ENCODE data around the gene CAPN3.

The CAPN3 gene

GRCh38 chr15:42352401-42352800 is 6.9 kb upstream of the CAPN3 start:
- Histone ChIP-seq H3K9me3 (ENCODE audit: severe bottlenecking) (no peaks in the 10 kb centered on the region), H3K27me3 (ENCODE audit: insufficient read depth, low read depth, severe bottlenecking) (no peaks in the 10 kb centered on the region), H3K36me3 (no peaks in the 10 kb centered on the region), H3K4me3 (ENCODE audit: low read depth, low read length) (no peak overlapping the region), H3K27ac (no peak overlapping the region)
- TF ChIP-seq, protein P1, sequence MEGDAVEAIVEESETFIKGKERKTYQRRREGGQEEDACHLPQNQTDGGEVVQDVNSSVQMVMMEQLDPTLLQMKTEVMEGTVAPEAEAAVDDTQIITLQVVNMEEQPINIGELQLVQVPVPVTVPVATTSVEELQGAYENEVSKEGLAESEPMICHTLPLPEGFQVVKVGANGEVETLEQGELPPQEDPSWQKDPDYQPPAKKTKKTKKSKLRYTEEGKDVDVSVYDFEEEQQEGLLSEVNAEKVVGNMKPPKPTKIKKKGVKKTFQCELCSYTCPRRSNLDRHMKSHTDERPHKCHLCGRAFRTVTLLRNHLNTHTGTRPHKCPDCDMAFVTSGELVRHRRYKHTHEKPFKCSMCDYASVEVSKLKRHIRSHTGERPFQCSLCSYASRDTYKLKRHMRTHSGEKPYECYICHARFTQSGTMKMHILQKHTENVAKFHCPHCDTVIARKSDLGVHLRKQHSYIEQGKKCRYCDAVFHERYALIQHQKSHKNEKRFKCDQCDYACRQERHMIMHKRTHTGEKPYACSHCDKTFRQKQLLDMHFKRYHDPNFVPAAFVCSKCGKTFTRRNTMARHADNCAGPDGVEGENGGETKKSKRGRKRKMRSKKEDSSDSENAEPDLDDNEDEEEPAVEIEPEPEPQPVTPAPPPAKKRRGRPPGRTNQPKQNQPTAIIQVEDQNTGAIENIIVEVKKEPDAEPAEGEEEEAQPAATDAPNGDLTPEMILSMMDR (IDR thresholded peaks at IDR 0.05; ENCODE audit: low read depth, low read length) = no peak
- DNase-seq = no peak

- no peak overlapping the region for H3K4me3 ChIP-seq (ENCODE audit: low read depth, low read length)
- no peaks in the 10 kb centered on the region for H3K36me3 ChIP-seq
- TF ChIP-seq, protein P1 (IDR thresholded peaks at IDR 0.05; ENCODE audit: low read depth, low read length) = no peak
- H3K27me3 ChIP-seq (ENCODE audit: insufficient read depth, low read depth, severe bottlenecking) = no peaks in the 10 kb centered on the region
- H3K27ac ChIP-seq = no peak overlapping the region
- H3K9me3 ChIP-seq (ENCODE audit: severe bottlenecking) = no peaks in the 10 kb centered on the region
- DNase-seq = no peak
Measured at GRCh38 chr15:42353061-42353460, 6.2 kb upstream of the CAPN3 start.

- no peak overlapping the region for H3K4me3 ChIP-seq (ENCODE audit: low read depth, low read length)
- H3K36me3 ChIP-seq = no peaks in the 10 kb centered on the region
- TF ChIP-seq, protein P1 (IDR thresholded peaks at IDR 0.05; ENCODE audit: low read depth, low read length) = no peak
- no peak for DNase-seq
- H3K27me3 ChIP-seq (ENCODE audit: insufficient read depth, low read depth, severe bottlenecking) = no peaks in the 10 kb centered on the region
- H3K27ac ChIP-seq = no peak overlapping the region
- no peaks in the 10 kb centered on the region for H3K9me3 ChIP-seq (ENCODE audit: severe bottlenecking)
Measured at GRCh38 chr15:42354824-42355223, 4.5 kb upstream of the CAPN3 start.

DNA sequence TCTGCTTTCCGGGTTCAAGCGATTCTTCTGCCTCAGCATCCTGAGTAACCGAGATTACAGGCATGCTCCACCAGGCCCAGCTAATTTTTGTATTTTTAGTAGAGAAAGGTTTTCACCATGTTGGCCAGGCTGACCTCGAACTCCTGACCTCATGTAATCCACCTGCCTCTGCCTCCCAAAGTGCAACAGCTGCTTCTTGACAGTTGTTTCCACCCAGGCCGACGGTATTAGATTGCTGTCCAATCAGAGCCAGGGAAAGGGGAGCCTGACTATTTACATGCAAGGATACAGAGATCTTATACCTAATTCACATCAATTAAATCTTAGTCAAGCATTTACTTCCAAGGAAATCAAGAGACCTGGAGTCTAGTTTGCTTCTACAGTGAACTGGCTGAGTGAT is 4.0 kb upstream of the CAPN3 start:
- no peaks in the 10 kb centered on the region for H3K27me3 ChIP-seq (ENCODE audit: insufficient read depth, low read depth, severe bottlenecking)
- no peaks in the 10 kb centered on the region for H3K9me3 ChIP-seq (ENCODE audit: severe bottlenecking)
- no peak for DNase-seq
- H3K4me3 ChIP-seq (ENCODE audit: low read depth, low read length) = no peak overlapping the region
- no peaks in the 10 kb centered on the region for H3K36me3 ChIP-seq
- TF ChIP-seq, protein P1 (IDR thresholded peaks at IDR 0.05; ENCODE audit: low read depth, low read length) = no peak
- no peak overlapping the region for H3K27ac ChIP-seq

DNA sequence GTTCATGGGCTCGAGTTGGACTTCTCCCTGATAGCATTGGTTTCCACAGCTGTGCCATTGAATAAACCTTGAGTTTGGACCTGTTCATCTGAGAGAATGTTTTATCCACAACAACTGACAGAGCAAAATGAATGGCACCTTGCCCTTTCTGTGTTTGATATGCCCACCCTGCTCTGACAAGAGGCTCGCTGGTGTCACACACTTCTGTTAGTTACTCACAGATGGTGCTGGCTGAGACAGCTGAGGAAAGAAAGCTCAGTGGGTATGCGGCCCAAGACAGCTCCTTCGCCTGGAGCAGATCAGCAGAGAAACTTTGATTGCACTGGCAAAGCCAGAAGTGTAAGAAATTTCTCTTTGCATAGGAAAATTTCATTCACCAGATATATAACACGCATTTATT is 2.5 kb upstream of the CAPN3 start:
- Histone ChIP-seq H3K27ac (no peak overlapping the region), H3K4me3 (ENCODE audit: low read depth, low read length) (no peak overlapping the region), H3K9me3 (ENCODE audit: severe bottlenecking) (no peaks in the 10 kb centered on the region), H3K36me3 (no peaks in the 10 kb centered on the region), H3K27me3 (ENCODE audit: insufficient read depth, low read depth, severe bottlenecking) (no peaks in the 10 kb centered on the region)
- TF ChIP-seq, protein P1 (IDR thresholded peaks at IDR 0.05; ENCODE audit: low read depth, low read length) = no peak
- DNase-seq = no peak

DNA sequence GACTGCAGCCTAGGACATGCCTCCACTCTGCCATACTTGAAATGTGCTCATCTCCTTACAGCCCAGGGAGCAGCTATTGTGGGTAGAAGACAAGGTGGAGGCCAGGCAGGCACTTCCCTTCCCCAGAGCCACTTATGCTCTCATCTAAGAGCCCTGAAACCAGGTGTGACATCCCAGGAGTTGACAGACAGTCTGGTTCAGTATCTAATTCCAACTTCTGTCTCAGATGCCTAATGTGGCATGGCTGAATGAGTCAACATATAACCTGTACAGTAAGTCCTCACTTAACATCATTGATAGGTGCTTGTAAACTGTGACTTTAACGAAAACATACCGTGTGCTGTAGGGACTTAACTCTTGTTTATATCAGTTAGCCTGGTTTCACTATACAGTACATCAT is 1.2 kb upstream of the CAPN3 start:
- DNase-seq = no peak
- no peaks in the 10 kb centered on the region for H3K36me3 ChIP-seq
- H3K4me3 ChIP-seq (ENCODE audit: low read depth, low read length) = no peak overlapping the region
- no peaks in the 10 kb centered on the region for H3K9me3 ChIP-seq (ENCODE audit: severe bottlenecking)
- TF ChIP-seq, protein P1 (IDR thresholded peaks at IDR 0.05; ENCODE audit: low read depth, low read length) = no peak
- no peaks in the 10 kb centered on the region for H3K27me3 ChIP-seq (ENCODE audit: insufficient read depth, low read depth, severe bottlenecking)
- peak overlapping the region; percentile 28 for H3K27ac ChIP-seq

All from WERI-Rb-1 (cell line).